ENCODE measurements around the gene GRM7.

GRM7 gene

DNA sequence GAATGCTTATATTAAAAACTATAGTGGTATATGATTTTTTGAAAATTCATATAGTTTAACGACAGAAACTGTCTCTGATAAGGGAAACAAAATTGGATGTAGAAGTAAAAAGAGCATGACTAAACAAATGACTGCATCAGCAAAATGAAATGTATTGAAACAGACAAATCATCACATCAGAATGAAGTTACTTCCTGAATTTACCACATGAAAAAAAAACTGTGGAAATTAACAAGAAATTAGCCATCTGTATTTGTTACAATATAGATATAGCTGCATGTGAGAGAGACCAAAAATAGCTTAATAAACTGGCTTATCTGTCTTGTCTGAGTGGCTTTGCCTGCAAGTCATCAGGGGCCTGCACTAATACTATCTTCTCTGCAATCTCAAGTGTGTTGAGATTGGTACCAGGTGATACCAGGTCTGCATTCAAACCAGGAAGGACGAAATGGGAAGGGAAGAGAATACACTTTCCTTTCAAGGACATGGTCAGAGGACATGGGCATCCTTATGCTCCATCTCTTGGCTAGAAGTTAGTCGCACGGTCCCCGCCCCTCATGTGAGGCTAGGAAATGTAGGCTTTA, 388.7 kb downstream of the GRM7 start:
- DNase-seq, result no peak

DNA sequence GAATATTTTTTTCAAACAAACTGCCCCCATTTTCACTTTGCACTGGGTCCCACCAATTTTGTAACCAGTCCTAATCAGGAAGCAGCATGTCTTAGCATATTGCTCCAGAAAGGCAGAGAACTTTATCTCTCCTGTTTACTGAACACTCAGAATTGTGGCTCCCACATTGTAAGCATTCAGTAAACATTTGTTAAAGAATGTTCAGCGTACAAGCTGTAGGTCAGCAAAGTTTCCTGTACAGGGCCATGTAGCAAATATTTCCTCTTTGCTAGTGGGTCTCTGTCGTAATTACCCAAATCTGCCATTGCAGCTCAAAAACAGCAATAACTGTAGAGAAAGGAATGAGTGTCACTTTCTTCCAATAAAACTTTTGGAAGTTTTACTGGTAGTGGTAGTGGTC, 393.3 kb downstream of the GRM7 start:
- DNase-seq, result no peak

DNA sequence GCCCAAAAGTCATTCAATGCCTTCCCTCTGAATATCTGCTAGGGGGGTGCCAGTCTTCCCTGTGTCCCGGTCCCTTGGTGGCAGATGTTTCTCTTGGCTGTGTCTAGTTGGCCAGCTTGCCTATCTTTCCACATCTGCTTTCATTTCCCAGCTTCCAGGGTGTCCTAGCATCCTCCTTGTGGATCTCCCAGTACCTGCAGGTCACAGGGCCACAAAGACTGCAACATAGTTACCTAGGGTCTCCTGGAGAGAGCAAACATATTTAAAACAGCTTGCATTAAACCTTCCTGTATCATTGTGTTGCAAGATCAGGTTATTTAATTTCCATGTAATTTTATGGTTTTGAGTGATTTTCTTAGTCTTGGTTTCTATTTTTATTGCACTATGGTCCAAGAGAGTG, 400.1 kb downstream of the GRM7 start:
- no peak for DNase-seq

DNA sequence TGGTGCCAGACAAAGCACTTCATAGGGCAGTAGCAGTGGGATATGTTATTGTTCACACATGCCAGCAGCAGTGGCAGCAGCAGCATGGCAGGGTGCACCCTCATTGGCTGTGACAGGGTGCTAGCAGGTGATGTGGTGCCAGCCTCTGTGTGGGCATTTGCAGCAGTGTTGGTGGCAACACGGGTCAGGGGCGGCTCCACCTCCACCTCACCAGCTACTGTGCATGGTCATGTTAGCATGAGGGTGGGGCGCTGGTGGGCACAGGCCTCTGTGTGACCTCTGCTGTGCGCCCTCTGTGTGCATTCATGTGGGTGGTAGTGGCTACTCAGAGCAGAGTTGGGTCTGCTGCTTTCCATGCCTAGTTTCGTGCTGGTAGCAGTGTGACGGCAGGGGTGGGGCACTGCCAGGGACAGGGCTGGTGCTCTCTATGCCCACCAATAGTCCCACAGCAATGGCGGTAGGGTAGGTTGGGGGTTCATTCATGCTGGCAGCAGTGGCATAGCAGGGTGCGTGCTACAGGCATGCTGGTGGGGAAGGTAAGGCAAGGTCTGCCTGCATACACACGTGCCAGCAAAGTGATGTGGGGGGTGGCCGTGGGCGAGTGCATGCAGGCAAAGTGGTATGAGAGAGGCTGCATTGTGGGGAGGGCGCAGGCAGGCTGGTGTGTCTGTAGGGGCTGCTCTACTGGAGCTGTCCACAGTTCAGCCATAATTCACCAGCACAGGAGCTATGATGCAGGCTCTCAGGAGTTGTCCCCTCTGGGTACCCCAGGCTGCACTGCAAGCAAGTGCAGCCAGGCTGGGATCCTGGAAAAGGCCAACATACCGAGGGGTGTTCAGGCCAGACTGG, 402.7 kb downstream of the GRM7 start:
- DNase-seq, result no peak

DNA sequence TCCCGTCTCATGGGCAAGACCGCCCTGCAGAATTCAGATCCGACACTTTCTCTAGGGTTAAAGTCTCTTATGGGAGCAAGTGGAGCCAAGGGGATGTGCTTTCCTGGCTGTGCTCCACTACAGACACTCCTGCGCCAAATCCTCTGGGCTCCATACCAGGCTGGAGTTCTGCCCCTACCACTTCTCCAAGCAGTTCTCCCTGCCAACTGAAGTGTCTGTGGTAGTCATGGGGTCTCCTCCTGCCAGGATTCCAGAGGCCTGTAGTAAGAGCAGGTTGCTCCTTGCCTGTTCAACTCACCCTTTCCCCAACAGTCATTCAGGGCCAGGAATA, 403.2 kb downstream of the GRM7 start:
- DNase-seq, result no peak

DNA sequence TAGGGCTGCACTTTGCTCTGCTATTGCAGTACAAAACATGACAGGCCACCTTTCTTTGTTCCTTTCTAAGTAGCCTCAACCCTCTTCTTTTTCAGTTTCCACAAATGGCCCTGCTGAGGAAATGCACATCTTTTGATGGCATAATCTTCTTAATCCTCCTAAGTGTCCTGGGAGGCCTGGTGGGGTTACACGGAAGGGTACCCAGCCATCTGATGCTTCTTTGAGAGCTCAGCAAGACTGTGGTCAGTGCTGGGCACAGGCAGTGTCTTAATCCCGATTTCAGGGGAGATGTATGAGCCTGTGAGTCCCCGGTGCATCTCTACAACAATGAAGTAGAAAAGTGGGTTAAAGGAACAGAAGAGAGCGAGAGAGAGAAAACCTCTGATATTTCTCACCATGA, 404.8 kb downstream of the GRM7 start:
- DNase-seq, result no peak

DNA sequence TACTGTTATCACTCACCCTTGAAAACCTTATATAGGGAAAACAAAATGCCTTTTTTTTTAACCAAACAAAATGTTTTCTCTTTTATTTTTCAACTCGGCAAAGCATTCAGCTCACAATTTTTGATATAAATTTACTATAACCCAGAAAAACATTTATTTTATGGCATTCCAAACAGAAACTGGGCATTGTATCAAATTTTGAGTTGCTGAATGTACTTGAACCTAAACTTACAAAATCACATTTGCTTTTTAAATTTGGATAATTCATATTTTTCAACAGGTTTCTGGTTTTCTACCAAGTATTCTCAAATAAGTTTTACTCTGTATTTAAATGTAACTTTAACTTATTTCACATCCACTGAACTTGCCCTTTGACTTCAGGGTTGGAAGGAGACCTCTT, 405.6 kb downstream of the GRM7 start:
- DNase-seq, result no peak

DNA sequence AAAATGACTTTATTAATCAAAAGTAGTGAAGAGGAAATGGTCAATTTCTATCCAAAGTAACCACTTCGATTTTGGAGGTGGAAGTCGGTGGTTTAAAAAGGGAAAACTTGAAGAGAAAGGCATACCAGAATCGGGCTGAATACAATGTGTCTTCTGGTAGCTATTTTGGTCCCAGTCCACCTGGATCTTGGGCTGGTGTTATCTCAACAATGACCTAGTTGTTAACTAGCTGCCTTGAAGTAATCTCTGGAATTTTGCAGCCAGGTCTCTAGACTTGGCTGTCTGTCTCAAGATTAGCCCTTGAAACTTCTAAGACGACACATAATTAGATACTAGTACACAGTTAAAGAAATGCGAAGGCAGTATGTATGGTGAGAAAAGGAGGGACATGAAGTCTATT, 409.8 kb downstream of the GRM7 start:
- no peak for DNase-seq

DNA sequence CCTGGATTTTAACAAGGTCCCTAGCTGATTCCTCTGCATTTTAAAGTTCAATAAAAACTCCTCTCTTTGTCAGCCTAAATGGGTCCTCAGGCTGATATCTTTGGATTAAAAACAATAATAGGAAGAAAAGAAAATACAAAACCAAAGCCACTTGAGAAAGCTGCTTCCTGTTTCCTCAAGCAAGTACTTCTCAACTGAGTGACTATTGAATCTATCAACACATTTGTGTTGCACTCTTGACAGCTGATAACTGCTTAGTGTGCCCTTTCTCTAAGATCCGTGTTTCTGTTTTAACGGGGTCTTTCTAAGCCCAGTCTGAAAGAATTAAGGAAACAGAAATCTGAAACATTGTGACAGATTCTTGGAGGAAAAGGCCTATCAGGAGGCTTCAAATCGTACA, 410.7 kb downstream of the GRM7 start:
- DNase-seq, result no peak

DNA sequence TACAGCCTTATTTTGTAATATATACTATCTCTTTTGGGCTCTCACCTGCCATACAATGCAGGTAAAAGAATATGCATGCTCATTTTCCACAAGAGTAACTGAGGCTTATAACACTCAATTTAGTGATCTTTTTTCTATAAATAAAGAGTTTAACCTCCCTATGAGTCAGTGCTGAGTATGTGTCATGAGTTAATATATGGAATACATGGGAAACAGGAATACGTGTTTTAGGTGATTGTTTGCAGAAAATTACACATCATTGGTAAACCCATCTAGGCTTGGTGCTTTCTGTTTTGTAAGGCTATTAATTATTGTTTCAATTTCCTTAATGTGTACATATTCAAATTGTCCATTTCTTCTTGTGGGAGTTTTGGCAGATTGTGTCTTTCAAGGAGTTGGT, 411.3 kb downstream of the GRM7 start:
- DNase-seq, result no peak

DNA sequence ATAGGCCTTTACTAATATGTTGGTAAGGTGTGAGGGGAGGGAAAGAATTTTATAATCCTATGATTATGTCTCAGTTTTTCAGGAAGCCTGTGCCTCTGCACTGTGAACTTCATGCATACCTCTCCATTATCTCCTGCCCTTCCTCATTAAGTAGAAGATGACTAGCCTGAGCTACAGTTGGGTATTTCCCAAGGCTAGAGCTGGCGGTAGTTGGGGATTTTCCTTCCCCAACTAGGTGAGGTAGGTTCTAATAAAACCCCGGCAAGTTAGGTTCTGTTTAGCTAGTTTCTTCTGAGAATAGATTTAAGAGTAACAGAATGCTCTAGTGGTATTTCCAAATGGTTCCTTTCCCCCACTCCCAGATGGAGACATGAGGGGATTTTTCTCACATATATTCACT, 414.5 kb downstream of the GRM7 start:
- DNase-seq, result no peak

DNA sequence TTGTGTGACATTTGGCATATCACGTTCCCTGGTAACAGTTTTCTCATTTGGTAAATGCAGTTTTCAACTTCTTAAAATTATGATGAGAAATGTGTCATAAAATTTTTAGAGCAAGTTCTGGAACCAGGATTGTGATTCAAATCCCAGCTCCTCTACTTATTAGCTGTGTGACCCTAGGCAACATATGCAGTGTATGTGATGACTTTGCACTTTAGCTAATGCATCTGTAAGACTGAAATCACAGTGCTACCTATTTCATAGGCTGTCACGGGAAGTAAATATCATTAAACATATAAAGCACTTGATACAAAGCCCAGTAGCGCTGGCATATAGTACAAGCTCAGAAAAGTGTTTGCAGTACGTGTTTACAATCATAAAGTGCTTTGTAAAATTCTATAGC, 419.4 kb downstream of the GRM7 start:
- DNase-seq, result no peak

DNA sequence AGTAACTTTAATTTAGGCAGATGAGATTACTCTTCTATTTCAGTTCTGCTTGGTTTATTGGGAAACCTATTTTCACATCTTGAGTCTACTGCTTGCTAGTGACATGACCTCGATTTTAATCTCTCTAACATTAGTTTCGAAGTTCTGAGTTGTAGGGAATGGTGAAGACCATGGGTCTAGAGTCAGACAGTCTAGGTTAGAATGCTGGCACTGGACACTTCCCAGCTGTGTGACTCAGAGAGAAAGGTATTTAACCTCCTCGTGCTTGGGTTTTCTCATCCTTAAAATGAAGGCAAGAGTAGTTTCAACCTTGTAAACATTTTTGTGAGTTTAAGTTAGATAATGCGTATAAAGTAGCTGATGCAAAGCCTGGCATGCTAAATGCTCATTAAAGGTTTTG, 422.1 kb downstream of the GRM7 start:
- no peak for DNase-seq

DNA sequence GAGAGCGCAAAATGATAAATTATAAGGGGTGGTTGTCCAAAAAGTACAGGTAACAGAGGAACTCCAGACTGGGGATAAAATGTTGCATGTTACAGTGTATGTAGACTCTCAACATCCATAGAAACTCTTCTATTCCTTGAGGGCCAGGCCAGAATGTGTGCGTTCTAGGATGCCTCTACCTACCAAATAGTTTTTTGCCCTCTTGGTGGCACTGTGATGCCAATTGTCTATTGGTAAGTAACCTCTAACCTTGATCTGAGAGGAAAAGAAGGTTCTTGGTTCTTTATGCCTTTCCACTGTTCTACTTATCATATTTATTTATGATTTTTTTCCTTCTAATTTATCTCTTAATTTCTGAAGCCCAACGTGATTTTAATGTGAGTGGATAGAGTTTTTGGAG, 424.6 kb downstream of the GRM7 start:
- no peak for DNase-seq

DNA sequence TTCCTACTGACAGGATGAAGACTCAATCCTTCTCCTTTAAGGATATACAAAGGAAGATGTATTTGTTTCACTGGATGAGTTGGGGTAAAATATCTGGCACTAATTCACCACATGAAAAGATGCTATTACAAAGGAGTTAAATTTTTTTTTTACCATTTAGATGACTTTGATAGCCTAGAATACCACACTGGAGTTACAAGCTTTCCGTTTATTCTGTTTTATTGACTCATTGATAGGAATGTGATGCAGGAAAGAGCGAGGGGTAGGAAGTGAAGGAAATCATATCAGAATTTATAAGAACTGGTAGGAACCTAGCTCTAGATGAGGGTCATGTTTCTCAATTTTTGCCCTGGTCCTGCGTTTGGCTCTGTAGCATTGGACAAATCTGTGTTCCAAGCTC, 427.2 kb downstream of the GRM7 start:
- DNase-seq, result no peak

DNA sequence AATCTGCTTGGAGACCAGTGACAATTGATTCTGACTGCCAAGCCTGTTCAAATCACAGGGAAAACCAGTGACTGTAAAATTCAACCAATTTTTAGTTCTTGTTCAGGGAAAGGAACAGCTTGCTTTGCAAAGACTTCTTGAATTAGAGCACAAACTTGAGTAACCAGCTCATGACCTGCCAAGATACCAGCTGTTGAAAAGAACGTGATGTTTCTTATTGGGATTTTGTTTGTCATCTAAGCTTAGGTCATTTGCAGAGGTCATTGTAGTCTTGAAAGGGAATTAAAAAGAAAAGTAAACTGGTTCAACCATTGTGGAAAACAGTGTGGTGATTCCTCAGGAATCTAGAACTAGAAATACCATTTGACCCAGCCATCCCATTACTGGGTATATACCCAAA, 428.2 kb downstream of the GRM7 start:
- DNase-seq, result no peak

DNA sequence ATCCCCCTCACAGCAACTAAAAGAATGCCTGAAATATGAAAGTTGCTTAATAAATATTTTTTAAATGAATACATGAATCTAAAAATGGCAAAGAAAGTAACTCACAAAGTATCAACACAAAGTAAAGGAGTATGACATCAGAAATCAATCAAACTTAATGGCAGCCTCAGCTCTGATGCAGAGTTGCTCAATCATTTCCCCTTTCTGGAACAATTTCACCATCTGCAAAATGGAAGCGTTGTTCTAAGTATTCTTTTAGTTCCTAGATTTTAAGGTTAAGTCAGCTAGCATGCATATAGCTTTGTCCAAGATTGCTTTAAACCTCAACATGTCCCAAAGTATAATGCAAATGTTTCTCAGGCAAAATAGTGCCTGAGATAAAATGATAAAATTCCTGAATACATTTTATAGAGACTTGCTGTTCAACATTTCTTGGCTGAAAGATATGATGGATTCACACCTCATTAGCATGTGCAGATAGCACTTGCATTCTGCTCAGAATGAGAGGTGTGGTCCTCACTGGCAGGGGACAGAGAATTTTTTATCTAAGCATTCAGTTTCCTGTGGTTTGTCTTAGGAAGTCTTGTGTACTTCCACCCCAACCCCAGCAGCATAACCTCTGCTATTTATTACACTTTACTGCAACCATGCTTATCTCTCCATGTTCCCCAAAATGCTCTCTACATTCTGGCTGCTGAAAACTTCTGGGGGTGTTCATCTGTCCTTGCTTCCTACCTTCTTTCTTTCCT, 429.3 kb downstream of the GRM7 start:
- DNase-seq, result no peak

DNA sequence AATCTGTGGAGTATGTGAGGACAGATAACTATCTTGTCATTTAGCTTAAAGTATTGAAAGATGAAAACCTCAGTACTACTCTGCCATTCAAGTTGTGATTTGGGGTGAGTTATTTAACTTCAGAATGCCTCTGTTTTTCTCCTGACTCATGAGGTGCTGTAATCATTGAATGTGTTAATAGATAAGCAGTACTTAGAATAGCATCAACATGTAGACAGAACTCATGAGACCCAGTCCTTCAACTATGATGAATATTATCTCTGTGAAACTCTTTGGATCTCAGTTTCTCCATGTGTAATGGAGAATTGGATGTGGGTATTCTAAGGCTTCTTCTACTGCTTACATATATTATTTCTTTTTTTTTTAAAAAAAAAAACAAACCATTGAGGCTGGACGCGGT, 431.4 kb downstream of the GRM7 start:
- no peak for DNase-seq

DNA sequence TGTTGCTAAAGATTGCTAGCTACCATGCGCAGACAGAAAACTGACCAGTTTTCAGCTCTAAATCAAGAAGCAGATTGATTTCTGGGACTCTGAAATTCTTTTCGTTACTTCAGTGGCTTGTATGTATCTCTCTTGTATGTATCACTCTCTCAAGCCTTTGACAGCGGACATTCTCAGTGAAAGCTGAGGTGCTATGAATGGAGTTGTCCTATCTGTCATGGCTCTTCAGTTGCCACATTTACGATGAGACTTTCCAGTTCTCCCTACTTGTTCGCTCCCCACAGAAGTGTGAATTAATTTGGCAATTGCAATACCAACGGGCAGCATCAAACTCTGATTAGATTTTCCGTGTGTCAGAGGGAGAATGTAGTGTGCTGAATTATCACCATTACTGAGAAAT, 432.4 kb downstream of the GRM7 start:
- no peak for DNase-seq

DNA sequence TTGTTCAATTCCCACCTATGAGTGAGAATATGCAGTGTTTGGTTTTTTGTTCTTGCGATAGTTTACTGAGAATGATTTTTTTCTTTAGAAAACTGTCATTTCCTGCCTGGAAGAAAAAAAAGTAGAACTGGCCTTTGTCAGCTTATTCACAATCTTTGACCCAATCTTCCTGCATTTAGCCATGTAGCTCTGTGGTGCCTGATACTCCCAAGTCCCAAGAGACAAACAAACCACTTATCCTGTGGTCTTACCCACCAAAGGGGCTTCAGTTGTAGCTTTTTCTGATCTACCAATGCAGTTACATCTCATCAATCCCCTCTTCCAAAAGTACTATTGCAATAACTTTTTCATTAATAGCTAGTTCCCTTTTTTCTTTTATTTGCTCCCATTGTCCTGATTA, 444.6 kb downstream of the GRM7 start:
- DNase-seq, result no peak

DNA sequence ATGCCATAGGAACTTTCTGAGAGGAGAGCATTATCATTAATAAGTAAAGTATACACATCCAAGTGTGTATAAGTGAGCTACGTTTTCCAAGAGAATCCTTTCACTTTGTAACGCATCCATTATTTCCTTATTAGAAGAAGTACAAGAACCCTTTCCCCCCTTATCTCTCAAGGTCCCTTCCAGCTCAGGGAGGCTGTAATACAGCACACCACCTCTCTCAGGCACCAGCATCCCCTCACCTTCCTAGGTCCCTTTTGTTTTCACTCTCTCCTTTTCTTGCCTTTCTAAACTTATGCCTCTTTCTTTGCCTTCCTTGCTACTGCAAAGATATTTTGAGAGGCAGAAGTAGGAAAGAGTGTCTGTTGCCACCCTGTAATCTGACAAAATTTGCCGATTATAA, 446.0 kb downstream of the GRM7 start:
- DNase-seq, result no peak

DNA sequence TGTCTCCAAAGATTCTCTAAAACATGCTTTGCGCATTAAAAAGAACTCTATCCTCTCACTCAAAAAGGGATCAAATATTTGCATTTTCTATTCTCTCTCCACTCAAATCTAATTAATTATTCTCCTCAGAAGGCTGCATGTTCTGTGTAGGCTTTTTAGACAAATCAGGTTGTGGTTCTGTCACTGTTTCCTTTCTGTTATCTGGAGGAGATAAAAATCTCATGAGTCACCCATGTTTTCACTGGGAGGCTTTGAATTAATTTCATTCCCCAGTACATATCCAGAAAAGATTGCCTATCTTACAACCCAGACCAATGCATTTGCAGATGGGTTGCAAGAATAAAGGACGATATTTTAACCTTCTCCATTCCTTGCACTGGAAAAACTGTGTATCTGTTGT, 446.5 kb downstream of the GRM7 start:
- DNase-seq, result no peak

DNA sequence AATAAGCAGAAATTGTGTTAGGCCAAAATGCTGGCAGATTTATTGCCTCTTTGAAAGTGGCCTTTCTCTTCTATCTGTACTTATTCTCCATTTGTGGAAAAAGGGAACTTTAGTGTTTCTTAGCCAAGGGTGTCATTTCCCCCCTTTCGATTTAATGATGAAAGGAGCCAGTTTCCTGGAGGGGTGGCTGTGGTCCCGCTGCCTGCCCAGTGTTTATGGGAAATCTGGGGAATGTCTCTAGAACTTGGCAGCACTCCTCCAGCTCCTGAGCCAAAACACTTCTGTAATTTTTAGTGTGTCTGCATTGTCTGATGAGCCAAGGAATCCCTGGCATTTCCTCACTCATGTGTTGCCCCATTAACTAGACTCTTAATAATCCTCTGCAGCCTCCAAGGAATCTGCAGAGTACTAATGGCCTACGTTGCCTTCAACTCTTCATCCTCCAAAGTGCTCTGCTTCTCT, 448.8 kb downstream of the GRM7 start:
- DNase-seq, result no peak

DNA sequence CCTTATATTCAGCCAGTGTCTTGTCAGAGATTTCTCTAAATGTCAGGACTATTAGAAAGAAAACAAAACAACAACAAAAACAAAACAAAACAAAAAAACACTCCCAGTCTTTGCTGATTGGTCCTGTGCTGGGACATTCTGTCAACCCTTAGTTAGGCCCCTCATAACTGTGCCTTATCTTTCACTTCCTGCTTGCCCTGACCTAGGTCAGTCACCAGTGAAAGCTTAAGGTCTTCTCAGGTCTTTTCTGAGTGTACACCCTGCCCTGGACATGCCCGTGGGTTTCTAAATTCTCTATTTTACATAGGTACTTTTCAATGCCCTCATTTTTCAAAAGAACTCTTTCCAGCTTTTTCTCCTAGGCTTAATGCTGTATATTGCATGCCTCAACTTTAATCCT, 454.1 kb downstream of the GRM7 start:
- DNase-seq, result no peak

Data from SHP77 (cell line).